GM18907 (cell line): ENCODE measurements around the gene LY86.

ENCODE experiments used
- ATAC-seq: cut with Tn5 transposase; IDR thresholded peaks from one replicate; pipeline ENCODE4 v1.9.1; 2021; ENCODE audit warnings: mild to moderate bottlenecking, moderate library complexity; ENCODE audit not compliant: unreplicated experiment

The LY86 gene

DNA sequence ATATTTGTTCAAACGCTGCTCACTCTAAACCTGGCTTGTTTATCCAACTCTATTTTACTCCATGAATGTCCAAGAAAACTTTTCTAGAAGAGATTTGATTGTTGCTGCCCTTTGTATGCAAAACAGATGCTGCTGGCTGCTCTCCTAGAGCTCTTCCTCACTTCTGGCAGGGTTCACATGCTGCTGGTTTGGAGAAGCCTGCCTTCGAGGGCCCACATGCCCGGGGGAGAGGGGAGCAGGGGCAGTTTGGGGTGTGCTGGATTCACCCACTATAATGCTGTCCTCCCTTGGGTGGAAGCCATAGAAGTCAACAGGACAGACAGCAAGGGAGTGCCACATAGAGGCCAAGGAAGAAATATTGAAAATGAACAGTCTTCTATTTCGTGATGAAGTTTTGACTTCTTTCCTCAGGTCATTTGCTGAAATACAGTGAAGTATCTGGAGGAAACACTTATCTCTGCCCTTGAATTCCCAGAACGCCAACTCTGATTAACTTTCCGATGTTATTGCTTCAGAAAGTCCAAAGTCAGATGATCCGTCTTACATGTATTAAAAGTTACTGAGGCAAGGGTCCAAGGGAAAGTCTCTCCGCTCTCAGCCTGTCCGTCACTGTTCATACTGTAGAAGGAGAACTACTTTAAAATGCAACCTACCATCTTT lies 32.4 kb downstream of the LY86 start:
- no peak for ATAC-seq

DNA sequence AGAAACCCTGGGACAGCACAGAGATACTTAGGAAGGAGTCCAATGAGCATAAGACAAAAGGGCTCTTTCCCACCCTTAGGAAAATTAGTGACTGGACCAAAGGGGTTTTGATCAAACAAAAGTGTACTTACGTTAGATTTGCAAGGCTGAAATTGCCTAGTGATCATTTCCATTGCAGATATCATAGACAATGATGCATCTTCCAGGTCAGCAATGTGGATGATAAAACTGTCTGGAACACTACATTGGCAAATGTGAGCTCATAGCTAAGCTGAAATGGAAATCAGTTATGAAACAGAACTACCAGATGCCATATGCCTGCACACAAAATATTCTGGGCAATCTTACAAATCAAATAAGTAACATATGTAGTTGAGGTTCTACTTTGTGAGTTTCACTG lies 34.0 kb downstream of the LY86 start:
- ATAC-seq, result no peak

- ATAC-seq, result no peak
Measured at GRCh38 chr6:6623553-6623952, 35.0 kb downstream of the LY86 start.

DNA sequence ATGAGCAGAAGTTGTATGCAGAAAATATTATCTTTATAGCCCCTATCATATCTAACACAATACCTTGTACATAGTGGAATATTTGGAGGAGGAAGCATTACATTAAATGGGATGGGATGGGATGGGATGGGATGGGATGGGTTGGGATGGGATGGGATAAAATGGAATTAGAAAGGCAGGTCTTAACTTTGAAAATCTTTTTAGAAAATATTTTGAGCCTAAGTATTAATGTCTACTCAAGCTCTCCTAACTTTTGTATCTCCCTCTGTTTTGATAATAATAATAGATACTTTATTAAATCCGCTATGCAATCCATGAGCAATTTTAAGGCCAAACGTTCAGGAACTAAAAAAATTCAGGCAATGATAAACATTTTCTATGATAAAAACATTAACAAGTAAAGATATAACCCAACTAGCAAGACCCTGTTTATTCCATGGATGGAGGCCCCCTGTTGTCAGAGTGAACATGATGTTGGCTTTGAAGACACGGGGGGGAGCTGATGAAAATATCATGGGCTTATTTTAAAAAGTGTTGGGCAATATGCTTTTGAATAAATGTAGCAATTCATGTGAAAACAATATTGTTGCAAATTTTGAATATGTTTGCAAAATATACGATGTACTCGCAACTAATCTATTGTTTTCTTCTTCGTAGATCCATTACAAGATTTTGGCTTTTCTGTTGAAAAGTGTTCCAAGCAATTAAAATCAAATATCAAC lies 35.9 kb downstream of the LY86 start:
- ATAC-seq, result no peak

DNA sequence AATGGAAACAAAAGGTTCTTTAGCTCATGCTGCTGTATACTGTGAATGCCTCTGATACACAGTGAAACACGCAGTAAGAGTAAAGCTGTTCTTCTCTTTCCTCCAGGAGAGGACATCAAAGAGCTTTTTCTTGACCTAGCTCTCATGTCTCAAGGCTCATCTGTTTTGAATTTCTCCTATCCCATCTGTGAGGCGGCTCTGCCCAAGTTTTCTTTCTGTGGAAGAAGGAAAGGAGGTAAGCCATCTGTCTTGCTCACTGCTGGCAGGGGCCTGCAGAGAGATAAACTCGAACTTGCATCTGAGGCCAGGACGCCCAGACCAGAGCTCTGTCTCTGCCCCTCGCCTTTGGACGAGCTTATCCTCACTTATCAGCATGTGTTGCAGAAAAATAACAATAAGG lies 37.7 kb downstream of the LY86 start:
- no peak for ATAC-seq

DNA sequence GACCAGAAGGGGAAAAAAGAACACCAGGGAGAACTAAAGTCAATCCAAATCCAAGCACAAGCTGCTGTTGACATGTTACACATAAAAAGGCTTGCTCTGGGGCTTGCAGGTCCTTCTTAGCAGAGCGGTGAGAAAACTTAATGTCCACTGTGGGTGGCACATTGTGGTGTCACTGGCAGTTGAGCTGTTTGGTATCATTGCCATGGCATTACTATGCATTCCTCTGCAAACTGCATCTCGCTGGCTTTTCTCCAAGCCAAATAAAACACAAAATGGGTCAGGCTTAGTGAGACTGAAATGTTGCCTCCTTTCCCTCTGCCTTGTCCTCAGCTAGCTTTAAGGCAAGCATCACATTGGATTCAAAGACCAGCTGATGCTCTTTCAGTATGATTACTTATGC lies 40.9 kb downstream of the LY86 start:
- ATAC-seq, result no peak

GRCh38 chr6:6631053-6631452 lies 42.5 kb downstream of the LY86 start:
- ATAC-seq, result no peak

DNA sequence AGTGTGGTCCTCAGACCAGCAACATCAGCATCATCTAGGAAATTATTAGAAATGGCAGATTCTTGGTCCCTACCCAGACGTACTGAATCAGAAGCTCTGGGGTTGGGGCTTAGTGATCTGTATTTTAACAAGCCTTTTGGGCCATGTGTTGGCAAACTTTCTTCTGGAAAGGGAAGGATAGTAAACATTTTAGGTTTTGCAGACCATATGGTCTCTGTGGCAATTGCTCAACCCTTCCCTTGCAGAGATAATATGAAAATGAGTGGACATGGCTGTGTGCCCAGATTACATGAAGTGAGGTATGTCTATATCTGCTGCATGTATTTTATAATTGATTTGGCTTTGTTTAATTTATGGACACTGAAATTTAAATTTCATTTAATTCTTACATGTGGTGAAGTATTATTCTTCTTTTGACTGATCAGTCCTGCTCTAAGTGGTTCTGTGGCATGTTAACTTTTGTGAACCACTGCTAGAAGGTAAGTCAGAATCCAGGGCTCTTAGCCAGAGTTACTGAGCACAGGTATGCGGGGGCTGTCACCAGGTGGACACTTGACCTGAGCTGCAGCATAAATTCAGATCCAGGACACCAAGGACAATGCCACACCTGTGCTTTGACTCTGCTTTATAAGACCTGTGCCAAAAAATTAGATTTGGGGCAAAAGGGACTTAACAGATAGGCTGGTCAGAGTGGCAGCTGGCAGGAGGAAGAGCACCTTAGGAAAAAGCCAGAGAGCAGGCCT lies 43.2 kb downstream of the LY86 start:
- ATAC-seq, result no peak

DNA sequence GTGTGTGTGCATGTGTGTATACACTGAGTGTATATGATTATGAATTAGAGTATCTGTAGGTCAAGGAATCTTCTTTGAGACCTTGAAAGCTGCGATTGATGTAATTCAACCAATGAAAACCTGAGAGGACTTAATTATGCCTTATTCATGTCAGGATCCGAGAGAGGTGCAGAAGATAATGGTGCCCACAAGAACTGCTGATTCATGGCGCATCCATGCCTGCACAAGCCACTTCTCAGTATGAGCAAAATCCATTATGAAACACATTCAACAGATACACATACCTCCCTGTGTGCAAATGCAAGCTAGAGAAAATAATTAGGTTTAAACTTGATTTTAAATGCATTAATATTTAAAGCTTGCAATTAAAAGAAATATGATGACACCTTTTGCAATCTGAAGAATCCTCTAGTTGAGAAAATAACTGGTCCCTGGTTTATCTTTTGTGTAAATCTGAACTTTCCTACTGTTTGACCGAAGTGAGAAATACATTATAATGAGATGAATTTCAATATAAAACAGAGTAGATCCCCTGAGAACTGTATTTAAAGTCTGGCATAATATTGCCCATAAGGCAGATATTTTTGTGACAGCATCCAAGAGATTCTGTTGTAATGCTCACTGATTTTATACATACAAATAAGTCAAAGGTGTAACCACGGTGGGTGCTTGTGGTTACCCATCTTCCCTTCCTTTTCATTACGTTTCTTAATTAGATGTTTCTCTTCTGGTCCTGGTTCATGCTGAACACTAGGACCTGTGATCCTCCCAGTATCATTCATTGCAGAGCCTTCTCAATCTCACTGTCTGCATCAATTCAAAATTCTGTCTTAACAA lies 45.6 kb downstream of the LY86 start:
- ATAC-seq, result no peak

DNA sequence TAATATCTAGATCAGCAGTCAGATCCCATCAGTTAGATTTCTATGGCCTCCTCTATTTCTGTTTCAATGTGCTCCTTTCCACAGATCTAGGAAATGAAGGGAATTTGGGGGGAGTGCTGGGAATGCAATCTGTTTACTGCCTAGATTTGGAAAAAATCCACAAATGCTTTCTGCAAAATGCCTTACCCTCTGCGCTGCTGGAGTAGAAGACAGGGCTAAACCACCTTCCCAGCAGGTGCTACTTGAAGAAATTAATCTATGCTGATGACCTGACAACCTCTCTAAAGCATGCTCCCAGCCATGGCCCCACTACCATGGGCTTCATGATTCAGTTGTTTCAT lies 46.2 kb downstream of the LY86 start:
- ATAC-seq, result no peak

DNA sequence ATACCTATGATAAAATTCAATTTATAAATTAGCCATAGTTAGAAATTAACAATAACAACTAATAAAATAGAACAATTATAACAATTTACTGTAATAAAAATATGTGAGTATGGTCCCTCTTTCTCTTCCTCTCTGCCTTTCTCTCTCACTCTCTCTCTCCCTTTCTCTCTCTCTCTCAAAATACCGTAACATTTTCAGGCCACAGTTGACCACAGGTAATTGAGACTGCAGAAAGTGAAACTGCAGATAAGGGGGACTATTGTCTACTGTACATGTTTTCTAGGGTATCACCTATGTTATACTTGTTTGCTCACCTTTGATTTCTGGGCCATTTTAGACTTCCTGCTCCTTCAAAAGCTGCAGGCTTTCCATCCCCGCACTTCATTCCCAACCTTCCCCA lies 46.8 kb downstream of the LY86 start:
- ATAC-seq, result peak; percentile 57

GRCh38 chr6:6635869-6636268 lies 47.3 kb downstream of the LY86 start:
- ATAC-seq, result peak; percentile 61

- ATAC-seq, result no peak
Measured at GRCh38 chr6:6639572-6639971, 51.1 kb downstream of the LY86 start.

DNA sequence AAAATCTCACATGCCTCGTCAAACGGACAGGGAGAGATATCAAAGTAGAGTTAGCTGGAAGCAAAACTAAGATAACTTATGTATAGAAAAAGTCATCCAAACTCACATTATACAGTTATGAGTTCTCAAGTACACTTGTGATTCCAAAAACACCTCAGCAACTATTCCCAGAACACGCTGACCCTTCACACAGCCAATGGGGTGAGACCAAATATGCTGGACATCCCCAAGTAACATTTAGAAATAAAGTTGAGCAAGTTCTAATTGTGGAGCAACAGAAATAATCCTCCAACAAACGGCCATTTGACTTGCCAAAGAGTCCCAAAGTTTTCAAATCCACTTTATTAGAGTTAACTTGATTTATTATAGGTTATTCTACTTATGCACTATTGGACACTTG lies 52.4 kb downstream of the LY86 start:
- ATAC-seq, result no peak

DNA sequence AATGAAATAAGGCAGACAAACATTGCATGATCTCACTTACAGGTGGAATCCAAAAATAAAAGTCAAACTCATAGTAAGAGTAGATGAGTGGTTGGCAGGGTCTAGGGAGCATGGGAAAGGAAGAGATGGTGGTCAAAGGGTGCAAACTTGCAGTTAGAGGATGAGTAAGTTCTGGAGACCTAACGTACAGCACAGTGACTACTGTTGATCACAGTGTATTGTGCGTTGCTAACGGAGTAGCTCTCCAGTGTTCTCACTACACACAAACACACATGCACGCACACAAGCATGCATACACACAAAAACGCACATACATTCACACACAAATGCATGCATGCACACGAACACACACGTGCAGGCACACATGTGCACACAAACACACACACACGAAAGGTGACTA lies 54.9 kb downstream of the LY86 start:
- peak; percentile 80 for ATAC-seq

GRCh38 chr6:6645261-6645917 lies 56.9 kb downstream of the LY86 start:
- no peak for ATAC-seq

- no peak for ATAC-seq
Measured at GRCh38 chr6:6646384-6646783, 57.9 kb downstream of the LY86 start.

DNA sequence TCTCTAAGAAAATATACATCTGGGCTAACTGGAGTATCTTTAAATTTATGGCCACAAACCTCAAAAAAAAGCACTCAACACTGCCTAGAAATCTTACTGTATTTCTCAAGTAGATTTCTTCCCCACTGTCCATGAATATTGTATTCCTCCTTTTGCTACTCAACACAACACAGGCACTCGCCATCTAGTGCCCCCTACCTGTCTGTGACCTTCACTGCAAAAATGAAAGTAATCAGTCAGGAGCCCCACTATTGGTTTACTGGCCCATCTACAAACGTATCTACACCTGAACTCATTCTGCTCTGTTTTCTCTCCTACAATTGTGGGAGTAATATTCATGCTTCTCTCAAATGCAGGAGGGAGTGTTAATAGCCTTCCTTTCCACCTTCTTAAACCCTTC lies 58.3 kb downstream of the LY86 start:
- no peak for ATAC-seq

DNA sequence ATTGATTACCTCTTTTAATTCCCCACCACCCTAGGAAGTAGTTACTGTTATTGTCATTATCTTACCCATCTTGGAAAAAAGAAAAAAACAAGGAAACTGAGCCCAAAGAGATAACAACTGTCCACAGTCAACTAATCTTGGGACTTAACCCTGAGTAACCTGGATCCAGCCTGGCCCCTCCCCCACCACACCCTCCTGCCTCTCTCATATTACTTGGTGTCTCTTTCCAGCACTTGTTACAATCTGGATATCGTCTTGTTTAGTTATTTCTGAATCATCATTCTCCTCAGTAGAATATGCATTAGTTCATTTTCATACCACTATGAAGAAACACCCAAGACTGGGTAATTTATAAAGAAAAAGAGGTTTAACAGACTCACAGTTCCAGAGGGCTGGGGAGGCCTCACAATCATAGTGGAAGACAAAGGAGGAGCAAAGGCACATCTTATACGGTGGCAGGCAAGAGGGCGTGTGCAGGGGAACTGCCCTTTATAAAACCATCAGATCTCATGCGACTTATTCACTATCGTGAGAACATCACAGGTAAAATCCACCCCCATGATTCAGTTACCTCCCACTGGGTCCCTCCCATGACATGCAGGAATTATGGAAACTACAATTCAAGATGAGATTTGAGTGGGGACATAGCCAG lies 60.3 kb downstream of the LY86 start:
- no peak for ATAC-seq

DNA sequence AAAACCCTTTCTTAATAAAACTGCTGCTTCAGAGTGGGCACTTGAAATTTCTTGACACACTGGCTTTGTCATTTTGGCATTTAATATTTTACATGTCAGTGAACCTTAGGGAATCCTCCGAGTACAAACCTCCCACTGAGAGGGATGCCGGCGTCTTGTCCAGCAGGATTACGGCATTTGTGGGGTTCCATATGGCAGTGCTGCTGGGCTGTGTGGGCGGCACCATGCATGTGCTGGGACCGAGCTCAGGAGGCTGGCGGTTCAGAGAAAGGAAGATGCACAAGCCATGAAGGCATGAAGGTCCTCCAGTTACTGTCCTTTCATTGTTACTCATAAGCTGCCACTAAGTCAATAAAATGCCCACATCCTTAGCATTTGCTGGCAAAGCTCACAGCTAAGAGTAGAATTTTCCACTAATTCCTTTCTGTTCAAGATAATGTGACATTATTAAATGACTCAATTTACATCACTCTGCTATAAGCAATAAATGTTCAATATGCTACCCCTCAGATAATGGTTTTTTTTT lies 61.4 kb downstream of the LY86 start:
- no peak for ATAC-seq
